A549 (cell line): ENCODE results near the gene CABP2. TPM values are rescaled to one million over a fixed set of nuclear protein-coding genes. Genes with fewer than 3 reads are reported as not detected.

Experiments used
- ATAC-seq, 2 experiments: fragments of 200-7000 bp in 1 of 2; fragments of >200 bp in 1 of 2; cut with Nextera tagmentation in 1 of 2; cut with Tn5 transposase in 1 of 2; 3 replicates each; pipeline versions ENCODE4 v1.8.0 to v1.9.1; 2018 to 2020; ENCODE audit warnings: mild to moderate bottlenecking in 1 of 2, moderate library complexity in 1 of 2
- CTCF ChIA-PET: fragments of 300-600 bp; sonication (Branson Sonifier 250); formaldehyde crosslinking; extraction: SDS; loops from one replicate; lab custom pipeline; 2021; ENCODE audit warnings: antibody characterized with exemption, inconsistent platforms; lab: Yijun Ruan, JAX
- POLR2A ChIA-PET: fragments of 350-600 bp; formaldehyde crosslinking; extraction: SDS; loops from one replicate; lab custom pipeline; 2021; ENCODE audit warnings: antibody characterized with exemption, inconsistent platforms; lab: Yijun Ruan, JAX
- DNase-seq, 2 experiments: peaks; one replicate each; pipeline versions ENCODE4 v3.0.0 to v3.0.0-alpha.2; 2011 to 2016; ENCODE audit warnings: low read depth in 1 of 2, low spot score in 1 of 2
- FAIRE-seq: peaks from 2 replicates; lab custom pipeline; 2011; peaks lifted over from hg19 to GRCh38; lab: Jason Lieb, UNC
- H3K27ac ChIP-seq, 2 experiments: fragments of >200 bp; sonication (Bioruptor Twin); formaldehyde crosslinking; 3 replicates each; pipeline ENCODE4 v1.5.1; 2016 to 2017
- H3K4me1 ChIP-seq: fragments of >200 bp; sonication (Bioruptor Twin); formaldehyde crosslinking; 3 replicates; pipeline ENCODE4 v1.6.1; 2016
- H3K4me2 ChIP-seq: fragments of >200 bp; sonication (Bioruptor Twin); formaldehyde crosslinking; 3 replicates; pipeline ENCODE4 v1.6.1; 2016
- H3K4me3 ChIP-seq: fragments of >200 bp; sonication (Bioruptor Twin); formaldehyde crosslinking; 3 replicates; pipeline ENCODE4 v1.5.1; 2016
- H3K9me3 ChIP-seq: fragments of >200 bp; sonication (Bioruptor Twin); formaldehyde crosslinking; 3 replicates; pipeline ENCODE4 v1.6.1; 2016
- ATOH8 ChIP-seq: fragments of 250-450 bp; sonication (Bioruptor Pico); IDR thresholded peaks from 2 replicates; pipeline ENCODE4 v1.5.0; 2020; ENCODE audit warnings: low read depth, mild to moderate bottlenecking, moderate library complexity
- CEBPB ChIP-seq, 2 experiments: fragments of >200 bp in 1 of 2; sonication (Bioruptor Twin) in 1 of 2; formaldehyde crosslinking in 1 of 2; IDR thresholded peaks; 2 replicates each; pipeline ENCODE4 v1.6.1; 2012 to 2016
- CHD2 ChIP-seq: fragments of 150-350 bp; IDR thresholded peaks from 2 replicates; pipeline ENCODE4 v1.6.1; 2014; ENCODE audit warnings: low read length; ENCODE audit not compliant: partially characterized antibody
- CHD4 ChIP-seq: fragments of 200-600 bp; sonication (generic); IDR thresholded peaks from 2 replicates; pipeline ENCODE4 v1.6.1; 2016; ENCODE audit warnings: antibody characterized with exemption, mild to moderate bottlenecking, borderline replicate concordance
- CTCF ChIP-seq: fragments of >200 bp; sonication (Bioruptor Twin); formaldehyde crosslinking; IDR thresholded peaks from 3 replicates; pipeline ENCODE4 v1.5.1; 2016
- EHF ChIP-seq: fragments of 250-450 bp; sonication (Bioruptor Pico); IDR thresholded peaks from 2 replicates; pipeline ENCODE4 v1.5.0; 2020; ENCODE audit warnings: mild to moderate bottlenecking
- EP300 ChIP-seq, 2 experiments: fragments of >200 bp; sonication (Bioruptor Twin); formaldehyde crosslinking; IDR thresholded peaks; 2 replicates in 1 of 2; 3 replicates in 1 of 2; pipeline ENCODE4 v1.6.1; 2016 to 2017
- ESRRA ChIP-seq: fragments of 150-350 bp; IDR thresholded peaks from 2 replicates; pipeline ENCODE4 v1.6.1; 2014; ENCODE audit warnings: mild to moderate bottlenecking, low read length, borderline replicate concordance
- FOXS1 ChIP-seq: fragments of 250-450 bp; sonication (Bioruptor Pico); IDR thresholded peaks from 2 replicates; pipeline ENCODE4 v1.5.0; 2020; ENCODE audit warnings: mild to moderate bottlenecking, moderate library complexity
- HDAC2 ChIP-seq: fragments of 200-600 bp; sonication (generic); IDR thresholded peaks from 2 replicates; pipeline ENCODE4 v1.6.1; 2016
- HOXB13 ChIP-seq: fragments of 250-450 bp; sonication (Bioruptor Pico); IDR thresholded peaks from 2 replicates; pipeline ENCODE4 v1.5.0; 2020; ENCODE audit warnings: low read depth, mild to moderate bottlenecking, moderate library complexity
- HOXB5 ChIP-seq: fragments of 250-450 bp; sonication (Bioruptor Pico); IDR thresholded peaks from 2 replicates; pipeline ENCODE4 v1.5.0; 2020; ENCODE audit warnings: mild to moderate bottlenecking, moderate library complexity
- JUN ChIP-seq, 2 experiments: fragments of >200 bp; sonication (Bioruptor Twin); formaldehyde crosslinking; IDR thresholded peaks; 2 replicates in 1 of 2; 3 replicates in 1 of 2; pipeline ENCODE4 v1.6.1; 2016 to 2017
- KDM1A ChIP-seq: fragments of 200-600 bp; sonication (generic); IDR thresholded peaks from 2 replicates; pipeline ENCODE4 v1.6.1; 2016; ENCODE audit warnings: low read depth, mild to moderate bottlenecking
- KDM5A ChIP-seq: fragments of 200-600 bp; sonication (generic); IDR thresholded peaks from 2 replicates; pipeline ENCODE4 v1.6.1; 2016; ENCODE audit warnings: antibody characterized with exemption, mild to moderate bottlenecking
- MAFK ChIP-seq: fragments of 450-650 bp; IDR thresholded peaks from 2 replicates; pipeline ENCODE4 v1.6.1; 2014; ENCODE audit not compliant: partially characterized antibody
- MAZ ChIP-seq: fragments of 150-350 bp; IDR thresholded peaks from 2 replicates; pipeline ENCODE4 v1.6.1; 2014; ENCODE audit warnings: antibody characterized with exemption, low read depth, low read length, borderline replicate concordance
- MYC ChIP-seq: IDR thresholded peaks from 2 replicates; pipeline ENCODE4 v1.6.1; 2012; ENCODE audit warnings: mild to moderate bottlenecking, inconsistent platforms, low read length, improper control_type of control experiment, borderline replicate concordance
- NR3C1 ChIP-seq: fragments of >200 bp; sonication (Bioruptor Twin); formaldehyde crosslinking; IDR thresholded peaks from 3 replicates; pipeline ENCODE4 v1.6.1; 2017
- RCOR1 ChIP-seq: fragments of 150-350 bp; IDR thresholded peaks from 2 replicates; pipeline ENCODE4 v1.6.1; 2014; ENCODE audit warnings: antibody characterized with exemption, low read length, low read depth
- SREBF2 ChIP-seq: fragments of 450-650 bp; IDR thresholded peaks from 2 replicates; pipeline ENCODE4 v1.6.1; 2014; ENCODE audit warnings: mild to moderate bottlenecking, moderate library complexity
- TFCP2L1 ChIP-seq: fragments of 250-450 bp; sonication (Bioruptor Pico); IDR thresholded peaks from 2 replicates; pipeline ENCODE4 v1.5.0; 2021; ENCODE audit warnings: mild to moderate bottlenecking
- TP53 ChIP-seq: fragments of 250-450 bp; sonication (Bioruptor Pico); IDR thresholded peaks from 2 replicates; pipeline ENCODE4 v1.5.0; 2021; ENCODE audit warnings: mild to moderate bottlenecking, moderate library complexity
- USF2 ChIP-seq: fragments of 450-650 bp; IDR thresholded peaks from 2 replicates; pipeline ENCODE4 v1.6.1; 2014; ENCODE audit warnings: antibody characterized with exemption
- ZC3H11A ChIP-seq: fragments of 450-650 bp; IDR thresholded peaks from 2 replicates; pipeline ENCODE4 v1.6.1; 2014; ENCODE audit warnings: antibody characterized with exemption, mild to moderate bottlenecking
- ZNF302 ChIP-seq: fragments of 250-450 bp; sonication (Bioruptor Pico); IDR thresholded peaks from 2 replicates; pipeline ENCODE4 v1.9.0; 2021; ENCODE audit warnings: inconsistent platforms, mild to moderate bottlenecking, moderate library complexity
- WGBS: methylation state at CpG from one replicate; pipeline ENCODE4 v1.1.6; 2017; ENCODE audit errors: missing lambda C conversion rate; 5-methylcytosine and 5-hydroxymethylcytosine counted together
- polyA plus RNA-seq, 4 experiments: library from polyadenylated mRNA; depleted of rRNA in 3 of 4; stranded (reverse); fragments of >200 nt; fragmentation: RNase III in 1 of 4; extraction: RNeasy Plus Mini Kit Qiagen cat#74134 plus additional on column Dnase treatment in 1 of 4; gene quantifications; 2 replicates in 3 of 4; 3 replicates in 1 of 4; pipeline ENCODE4 v1.2.3, GENCODE V29; 2011 to 2017
- TF ChIP-seq, protein P1 (sequence below): fragments of 250-450 bp; sonication (Bioruptor Pico); IDR thresholded peaks from 2 replicates; pipeline ENCODE4 v1.5.0; 2021; ENCODE audit warnings: mild to moderate bottlenecking, moderate library complexity, borderline replicate concordance
- TF ChIP-seq, protein P2 (sequence below): fragments of >200 bp; sonication (Bioruptor Twin); formaldehyde crosslinking; IDR thresholded peaks from 3 replicates; pipeline ENCODE4 v1.6.1; 2016
- TF ChIP-seq, protein P3 (sequence below): IDR thresholded peaks from 2 replicates; pipeline ENCODE4 v1.6.1; 2012
- TF ChIP-seq, protein P4 (sequence below): fragments of >200 bp; sonication (Bioruptor Twin); formaldehyde crosslinking; IDR thresholded peaks from 2 replicates; pipeline ENCODE4 v1.6.1; 2016

The CABP2 gene
- polyA plus RNA-seq, 2 of the 4 experiments (the other 2 are of a cell fraction), result not detected

DNA sequence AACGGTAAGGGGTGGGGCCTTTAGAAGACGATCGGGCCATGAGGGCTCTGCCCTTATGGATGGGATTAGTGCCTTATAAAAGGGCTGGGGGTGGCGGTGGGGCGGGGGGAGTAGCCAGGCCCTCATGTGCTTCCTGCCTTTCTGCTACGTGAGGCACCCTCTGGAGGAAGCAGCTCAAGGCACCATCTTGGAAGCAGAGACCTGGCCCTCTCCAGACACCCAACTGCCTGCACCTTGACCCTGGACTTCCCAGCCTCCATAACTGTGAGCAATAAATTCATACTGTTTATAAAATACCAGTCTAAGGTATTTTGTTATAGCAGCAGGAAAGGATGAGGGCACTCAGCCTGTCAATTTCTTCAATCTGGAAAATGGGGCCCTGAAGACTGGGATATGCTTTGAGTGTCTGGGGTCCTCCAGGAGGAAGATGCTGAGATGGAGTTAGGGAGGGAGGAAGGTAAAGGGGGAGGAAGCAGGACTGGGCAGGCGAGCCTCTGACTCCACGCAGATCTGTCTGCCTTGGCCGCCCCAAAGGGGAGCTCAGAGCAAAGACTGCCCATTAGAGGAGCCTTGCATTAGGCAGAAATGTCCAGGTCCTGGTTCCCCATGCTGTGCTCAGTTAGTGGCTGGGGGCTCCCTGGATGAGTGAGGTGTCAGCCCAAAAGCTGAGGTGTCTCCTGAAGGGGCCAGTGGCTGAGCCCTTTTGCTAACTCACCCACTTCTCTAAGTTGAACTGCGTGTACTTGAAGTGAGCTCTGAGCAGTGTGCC, 5.3 kb downstream of the CABP2 start:
- Histone ChIP-seq H3K4me3 (no peak overlapping the region), H3K4me2 (no peak overlapping the region), H3K4me1 (no peaks in the 10 kb centered on the region), H3K27ac (no peak overlapping the region), H3K9me3 (no peaks in the 10 kb centered on the region)
- TF ChIP-seq KDM5A, result no peak
- TF ChIP-seq CEBPB (IDR thresholded peaks at IDR 0.05), result no peak
- TF ChIP-seq NR3C1, result no peak
- TF ChIP-seq, protein P1, sequence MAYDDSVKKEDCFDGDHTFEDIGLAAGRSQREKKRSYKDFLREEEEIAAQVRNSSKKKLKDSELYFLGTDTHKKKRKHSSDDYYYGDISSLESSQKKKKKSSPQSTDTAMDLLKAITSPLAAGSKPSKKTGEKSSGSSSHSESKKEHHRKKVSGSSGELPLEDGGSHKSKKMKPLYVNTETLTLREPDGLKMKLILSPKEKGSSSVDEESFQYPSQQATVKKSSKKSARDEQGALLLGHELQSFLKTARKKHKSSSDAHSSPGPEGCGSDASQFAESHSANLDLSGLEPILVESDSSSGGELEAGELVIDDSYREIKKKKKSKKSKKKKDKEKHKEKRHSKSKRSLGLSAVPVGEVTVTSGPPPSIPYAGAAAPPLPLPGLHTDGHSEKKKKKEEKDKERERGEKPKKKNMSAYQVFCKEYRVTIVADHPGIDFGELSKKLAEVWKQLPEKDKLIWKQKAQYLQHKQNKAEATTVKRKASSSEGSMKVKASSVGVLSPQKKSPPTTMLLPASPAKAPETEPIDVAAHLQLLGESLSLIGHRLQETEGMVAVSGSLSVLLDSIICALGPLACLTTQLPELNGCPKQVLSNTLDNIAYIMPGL, result no peak
- TF ChIP-seq CHD4, result no peak
- TF ChIP-seq RCOR1, result no peak
- no peak for TF ChIP-seq USF2
- TF ChIP-seq FOXS1 (CRISPR knock-in tag), result no peak
- TF ChIP-seq KDM1A, result no peak
- TF ChIP-seq, protein P2, sequence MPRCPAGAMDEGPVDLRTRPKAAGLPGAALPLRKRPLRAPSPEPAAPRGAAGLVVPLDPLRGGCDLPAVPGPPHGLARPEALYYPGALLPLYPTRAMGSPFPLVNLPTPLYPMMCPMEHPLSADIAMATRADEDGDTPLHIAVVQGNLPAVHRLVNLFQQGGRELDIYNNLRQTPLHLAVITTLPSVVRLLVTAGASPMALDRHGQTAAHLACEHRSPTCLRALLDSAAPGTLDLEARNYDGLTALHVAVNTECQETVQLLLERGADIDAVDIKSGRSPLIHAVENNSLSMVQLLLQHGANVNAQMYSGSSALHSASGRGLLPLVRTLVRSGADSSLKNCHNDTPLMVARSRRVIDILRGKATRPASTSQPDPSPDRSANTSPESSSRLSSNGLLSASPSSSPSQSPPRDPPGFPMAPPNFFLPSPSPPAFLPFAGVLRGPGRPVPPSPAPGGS, result no peak
- no peak for TF ChIP-seq EHF (CRISPR knock-in tag)
- TF ChIP-seq MAFK, result no peak
- TF ChIP-seq CHD2, result no peak
- TF ChIP-seq SREBF2, result no peak
- no peak for TF ChIP-seq MAZ
- TF ChIP-seq CTCF, result no peak
- TF ChIP-seq HOXB13 (CRISPR knock-in tag), result no peak
- ChIA-PET POLR2A (no interaction called here), CTCF (interaction anchor here (0.9 to 1.5 kb wide), 2 partner anchors 12 to 111 kb away, joined by 3 to 4 read pairs; no protein-coding TSS in a partner anchor)
- DNase-seq (no peak), FAIRE-seq (no peak), ATAC-seq (no peak)
- WGBS, result 80% methylated on average over 8 of the region's 10 CpGs

DNA sequence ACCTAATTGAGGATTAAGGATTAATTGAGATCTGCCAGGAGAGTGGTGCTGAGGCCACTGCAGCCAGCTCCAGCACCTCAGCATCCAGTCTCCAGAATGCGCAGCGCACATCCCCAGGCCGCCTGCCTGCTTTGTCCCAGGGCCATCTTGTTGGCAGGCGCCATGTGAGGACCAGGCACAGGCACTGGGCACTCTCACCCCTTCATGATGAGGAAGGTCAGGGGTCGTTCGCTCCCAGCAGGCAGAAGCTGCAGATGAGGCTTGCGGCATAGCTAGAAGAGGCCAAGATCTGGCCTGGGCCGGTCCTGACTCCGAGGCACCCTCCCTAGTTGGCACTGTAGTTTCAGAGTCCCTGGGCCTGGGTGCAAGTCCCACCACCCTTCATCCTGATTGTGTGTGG, 6.4 kb downstream of the CABP2 start:
- ChIA-PET CTCF (no interaction called here), POLR2A (no interaction called here)
- FAIRE-seq (no peak), ATAC-seq (no peak), DNase-seq (no peak)
- Histone ChIP-seq H3K4me2 (no peak overlapping the region), H3K4me3 (no peak overlapping the region), H3K4me1 (no peaks in the 10 kb centered on the region), H3K27ac (no peak overlapping the region), H3K9me3 (no peaks in the 10 kb centered on the region)
- 84% methylated on average over 9 of the region's 9 CpGs for WGBS
- TF ChIP-seq JUN (IDR thresholded peaks at IDR 0.05) (no peak), NR3C1 (no peak), ZC3H11A (no peak), MYC (no peak), RCOR1 (no peak), ZNF302 (CRISPR knock-in tag) (no peak), ATOH8 (CRISPR knock-in tag) (no peak), TP53 (CRISPR knock-in tag) (no peak), HDAC2 (no peak), KDM5A (no peak), TFCP2L1 (CRISPR knock-in tag) (no peak), EP300 (IDR thresholded peaks at IDR 0.05) (no peak), ESRRA (no peak), HOXB5 (CRISPR knock-in tag) (no peak), SREBF2 (no peak)
- TF ChIP-seq, protein P3, sequence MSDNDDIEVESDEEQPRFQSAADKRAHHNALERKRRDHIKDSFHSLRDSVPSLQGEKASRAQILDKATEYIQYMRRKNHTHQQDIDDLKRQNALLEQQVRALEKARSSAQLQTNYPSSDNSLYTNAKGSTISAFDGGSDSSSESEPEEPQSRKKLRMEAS, result no peak
- TF ChIP-seq, protein P4, sequence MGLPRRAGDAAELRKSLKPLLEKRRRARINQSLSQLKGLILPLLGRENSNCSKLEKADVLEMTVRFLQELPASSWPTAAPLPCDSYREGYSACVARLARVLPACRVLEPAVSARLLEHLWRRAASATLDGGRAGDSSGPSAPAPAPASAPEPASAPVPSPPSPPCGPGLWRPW, result no peak
